HG02678 (cell line): ENCODE data around the gene GTF3C5.

ENCODE experiments used
- ATAC-seq: cut with Tn5 transposase; IDR thresholded peaks from one replicate; pipeline ENCODE4 v1.9.1; 2021; ENCODE audit warnings: mild to moderate bottlenecking, moderate library complexity; ENCODE audit not compliant: unreplicated experiment

GTF3C5 gene

GRCh38 chr9:133104718-133105460, 74.1 kb downstream of the GTF3C5 start:
- ATAC-seq = no peak

GRCh38 chr9:133105461-133105770, 74.6 kb downstream of the GTF3C5 start:
- no peak for ATAC-seq

DNA sequence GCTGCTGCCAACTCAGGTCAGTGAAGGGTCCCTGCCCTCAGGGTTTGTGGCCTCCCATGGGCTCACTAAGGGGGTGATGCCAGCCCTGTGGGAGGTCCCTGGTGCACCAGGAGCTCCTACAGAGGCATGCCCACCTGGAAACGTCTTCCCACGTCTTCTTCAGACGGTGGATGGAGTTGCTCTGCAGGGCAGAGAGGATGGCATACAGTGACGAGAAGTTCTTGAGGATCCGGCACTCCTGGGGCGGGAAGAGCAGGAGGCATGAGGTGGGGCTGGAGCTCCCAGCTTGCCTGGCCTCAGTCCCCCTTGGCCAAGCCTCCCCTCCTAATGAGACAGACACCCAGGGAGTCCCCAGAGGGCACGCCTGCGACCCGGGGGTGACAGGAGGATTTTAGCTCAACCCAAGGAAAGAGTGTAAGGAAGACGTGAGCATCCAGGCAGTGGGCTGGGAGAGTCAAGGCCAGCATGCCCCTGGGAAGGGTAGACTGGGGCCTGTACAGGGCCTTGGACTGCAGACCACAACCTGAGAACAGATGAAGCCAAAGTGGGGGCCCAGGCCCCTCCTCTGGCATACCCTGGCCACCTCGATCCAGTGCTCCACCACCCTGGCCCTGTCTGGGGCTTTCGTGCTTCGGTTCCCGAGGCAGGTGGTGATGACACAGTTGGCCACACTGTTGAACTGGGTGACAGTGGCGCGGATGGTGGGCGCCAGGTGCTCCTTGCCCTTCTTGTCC, 75.9 kb downstream of the GTF3C5 start:
- no peak for ATAC-seq

- no peak for ATAC-seq
Measured at GRCh38 chr9:133107245-133107722, 76.5 kb downstream of the GTF3C5 start.
